Small intestine (tissue), 7 donors: ENCODE data around the gene BLM. TPM values are rescaled to one million over a fixed set of nuclear protein-coding genes. Genes with fewer than 3 reads are reported as not detected.
"Not testable (repeated sequence)": the region's sequence is repeated elsewhere in the genome, so short reads cannot be mapped to it uniquely, and the experiment has no call there.

Experiments used
- DNase-seq, 2 donors: peaks; one replicate each; pipeline versions ENCODE4 v3.0.0 to v3.0.0-alpha.2; 2013
- FAIRE-seq: peaks from 2 replicates; lab custom pipeline; 2012; peaks lifted over from hg19 to GRCh38; lab: Jason Lieb, UNC
- H3K27ac ChIP-seq, 3 donors: one replicate each; pipeline ENCODE4 v1.5.1; 2013; ENCODE audit warnings: low read length in 2 of 3, mild to moderate bottlenecking in 2 of 3, control low read depth in 1 of 3, inconsistent platforms in 1 of 3, low read depth in 1 of 3, moderate library complexity in 1 of 3
- H3K27me3 ChIP-seq, 3 donors: one replicate each; pipeline ENCODE4 v1.6.1; 2013; ENCODE audit warnings: low read length in 3 of 3, inconsistent platforms in 1 of 3; ENCODE audit not compliant: control insufficient read depth in 3 of 3, insufficient read depth in 3 of 3
- H3K36me3 ChIP-seq, 3 donors: one replicate each; pipeline ENCODE4 v1.6.1; 2013; ENCODE audit warnings: low read length in 3 of 3, inconsistent platforms in 1 of 3, low read depth in 1 of 3, mild to moderate bottlenecking in 1 of 3, moderate library complexity in 1 of 3; ENCODE audit not compliant: control insufficient read depth in 3 of 3, insufficient read depth in 2 of 3
- H3K4me1 ChIP-seq, 3 donors: one replicate each; pipeline ENCODE4 v1.6.1; 2013; ENCODE audit warnings: low read length in 2 of 3, inconsistent platforms in 1 of 3, low read depth in 1 of 3, mild to moderate bottlenecking in 1 of 3, moderate library complexity in 1 of 3; ENCODE audit not compliant: control insufficient read depth in 3 of 3, insufficient read depth in 2 of 3
- H3K4me3 ChIP-seq, 3 donors: one replicate each; pipeline ENCODE4 v1.5.1; 2013; ENCODE audit warnings: low read length in 3 of 3, control low read depth in 1 of 3, inconsistent platforms in 1 of 3, low read depth in 1 of 3, mild to moderate bottlenecking in 1 of 3, moderate library complexity in 1 of 3
- H3K9me3 ChIP-seq, 2 donors: one replicate each; pipeline ENCODE4 v1.6.1; 2013; ENCODE audit warnings: low read depth in 1 of 2, low read length in 1 of 2; ENCODE audit not compliant: control insufficient read depth in 2 of 2, insufficient read depth in 1 of 2
- WGBS, 3 donors: extraction: QIAGEN DNeasy Blood & Tissue Kit; methylation state at CpG; one replicate each; pipeline ENCODE4 v1.1.7; 2013; 5-methylcytosine and 5-hydroxymethylcytosine counted together
- polyA plus RNA-seq, 4 donors: library from polyadenylated mRNA; stranded (reverse) in 3 of 4; unstranded in 1 of 4; fragments of 200-250 nt in 3 of 4; fragments of 120-200 nt in 1 of 4; gene quantifications; one replicate each; pipeline versions ENCODE4 v1.2.1 to v1.2.3, GENCODE V29; 2013
- donor health status: healthy with polysubstance abuse.
- donor health status: control.
- donor health status: control.
- donor health status: Bipolar disorder and iron deficiency.
- donor health status: healthy.

Gene BLM
- polyA plus RNA-seq, 4 donors = 1.6 to 4.8 (median 3.3) TPM

DNA sequence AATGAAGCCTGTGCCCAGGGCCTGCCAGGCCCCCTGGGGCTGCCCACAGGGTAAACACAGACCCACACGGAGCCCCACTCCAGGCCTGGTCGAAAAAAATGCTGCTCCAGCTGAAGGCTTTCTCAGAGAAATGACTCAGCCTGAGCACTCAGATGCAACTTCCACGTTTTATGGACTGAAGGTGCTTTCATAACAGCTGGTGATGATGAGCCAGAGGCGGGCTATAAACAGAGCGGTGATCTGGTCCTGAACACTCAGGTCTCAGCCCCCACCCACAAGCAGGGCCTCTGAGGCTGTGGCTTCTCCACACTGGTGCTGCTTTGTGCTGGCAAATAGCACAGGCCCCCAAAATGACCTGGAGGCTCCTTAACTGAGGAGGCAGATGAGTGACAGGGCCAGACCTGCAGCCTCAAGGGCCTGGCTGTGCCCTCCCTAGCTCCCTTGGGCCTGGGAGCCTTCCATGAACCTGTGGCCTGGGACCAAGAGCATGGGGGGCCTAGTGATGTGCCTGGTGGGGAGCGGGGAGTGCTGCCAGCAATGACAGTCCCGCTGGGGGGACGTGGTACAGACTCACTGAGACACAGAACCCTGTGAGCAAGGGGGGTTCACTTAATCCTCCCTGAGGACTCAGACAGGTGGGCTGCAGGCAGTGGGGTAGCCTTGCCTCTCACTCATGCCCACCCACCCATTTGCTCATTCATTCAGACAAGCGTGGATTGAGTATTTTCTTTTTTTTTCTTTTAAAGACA is 128.2 kb downstream of the BLM start:
- Histone ChIP-seq H3K9me3 (no peaks in the 10 kb centered on the region), H3K4me3 (no peak overlapping the region), H3K27ac (peak overlapping the region in 1 of 3 donors; percentile 50), H3K27me3 (no peaks in the 10 kb centered on the region), H3K36me3 (peaks cover 0 to 19% (median 0%) of the 10 kb centered on the region in 3 donors), H3K4me1 (peaks cover 2 to 7% (median 4%) of the 10 kb centered on the region in 3 donors)
- FAIRE-seq (no peak), DNase-seq (peak in 1 of 2 donors; percentile 51)
- 64 to 72% (median 69%) methylated on average over 9 of the region's 9 CpGs for WGBS, 3 donors

DNA sequence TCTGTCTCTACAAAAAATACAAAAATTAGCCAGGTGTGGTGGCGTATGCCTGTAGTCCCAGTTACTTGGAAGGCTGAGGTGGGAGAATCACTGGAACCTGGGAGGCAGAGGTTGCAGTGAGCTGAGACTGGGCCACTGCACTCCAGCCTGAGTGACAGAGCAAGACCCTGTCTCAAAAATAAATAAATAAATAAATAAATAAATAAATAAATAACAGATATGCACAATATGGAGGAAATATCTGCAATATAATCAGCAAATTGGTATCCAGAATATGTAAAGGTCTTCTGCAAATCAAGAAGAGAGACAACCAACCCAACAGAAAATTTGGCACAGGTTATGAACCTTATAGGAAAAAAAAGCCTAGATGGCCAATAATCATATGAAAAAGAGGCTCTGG is 132.3 kb downstream of the BLM start:
- H3K27me3 ChIP-seq, H3K4me3 ChIP-seq, DNase-seq, H3K27ac ChIP-seq, H3K9me3 ChIP-seq, H3K4me1 ChIP-seq, FAIRE-seq: not testable (repeated sequence)
- peaks cover 0 to 20% (median 0%) of the 10 kb centered on the region in 3 donors for H3K36me3 ChIP-seq
- WGBS, 3 donors = 92 to 100% (median 100%) methylated on average over 1 of the region's 1 CpG

DNA sequence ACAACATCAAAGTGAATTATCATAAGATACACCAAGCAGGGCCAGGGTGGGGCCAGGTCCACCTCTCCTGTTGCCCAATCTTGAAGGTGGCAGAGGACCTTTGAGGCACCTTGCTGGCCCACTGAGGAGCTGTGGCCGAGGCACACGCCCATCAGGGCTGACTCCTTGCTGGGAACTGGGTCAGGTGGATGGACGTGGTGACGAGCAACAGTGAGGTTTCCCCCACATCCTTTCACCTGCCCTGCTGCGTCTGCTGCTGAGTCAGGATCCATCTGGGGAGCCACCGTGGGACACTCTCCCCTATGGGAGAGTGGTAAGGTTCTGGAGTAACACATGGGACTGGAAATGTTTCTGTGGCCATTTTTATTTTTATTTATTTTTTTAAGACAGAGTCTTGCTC is 134.0 kb downstream of the BLM start:
- Histone ChIP-seq H3K27me3 (no peaks in the 10 kb centered on the region), H3K27ac (no peak overlapping the region), H3K4me1 (no peaks in the 10 kb centered on the region), H3K4me3 (no peak overlapping the region), H3K36me3 (peaks cover 0 to 11% (median 0%) of the 10 kb centered on the region in 3 donors), H3K9me3 (no peaks in the 10 kb centered on the region)
- no peak for DNase-seq
- 69 to 83% (median 76%) methylated on average over 6 of the region's 6 CpGs for WGBS, 3 donors
- no peak for FAIRE-seq

GRCh38 chr15:90851940-90852339 is 134.8 kb downstream of the BLM start:
- DNase-seq (no peak), FAIRE-seq (no peak)
- H3K4me3 ChIP-seq = no peak overlapping the region
- no peaks in the 10 kb centered on the region for H3K9me3 ChIP-seq
- peaks cover 0 to 8% (median 0%) of the 10 kb centered on the region in 3 donors for H3K36me3 ChIP-seq
- no peaks in the 10 kb centered on the region for H3K27me3 ChIP-seq
- H3K4me1 ChIP-seq = peaks cover 0 to 5% (median 0%) of the 10 kb centered on the region in 3 donors
- WGBS, 3 donors = 80 to 83% (median 83%) methylated on average over 5 of the region's 5 CpGs
- peak overlapping the region in 1 of 3 donors; percentile 53 for H3K27ac ChIP-seq

DNA sequence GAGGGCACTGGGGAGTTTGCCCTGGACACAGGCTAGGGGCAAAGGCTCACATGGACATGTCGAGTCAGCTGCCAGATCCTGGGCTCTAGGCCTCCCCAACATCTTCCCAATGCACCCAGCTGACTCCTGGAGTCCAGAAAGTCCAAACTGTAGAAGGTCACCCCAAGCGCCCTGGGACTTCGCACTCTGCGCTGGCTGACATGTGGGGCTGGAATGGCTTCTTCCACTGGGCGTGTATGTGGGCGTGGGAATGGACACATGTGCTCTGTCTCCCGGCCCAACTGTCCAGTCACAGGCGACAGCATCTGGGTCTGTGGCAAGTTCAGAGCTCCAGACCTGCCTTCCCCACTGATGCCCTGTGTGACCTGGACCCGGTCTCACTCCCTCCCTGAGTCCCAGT is 138.0 kb downstream of the BLM start:
- no peak for FAIRE-seq
- DNase-seq = peak in 1 of 2 donors; percentile 65
- H3K27me3 ChIP-seq = no peaks in the 10 kb centered on the region
- peaks cover 0 to 5% (median 0%) of the 10 kb centered on the region in 3 donors for H3K4me1 ChIP-seq
- H3K27ac ChIP-seq = no peak overlapping the region
- no peak overlapping the region for H3K4me3 ChIP-seq
- H3K9me3 ChIP-seq = no peaks in the 10 kb centered on the region
- WGBS, 3 donors = 53 to 81% (median 68%) methylated on average over 9 of the region's 9 CpGs
- H3K36me3 ChIP-seq = peaks cover 0 to 5% (median 0%) of the 10 kb centered on the region in 3 donors

- H3K36me3 ChIP-seq = peaks cover 0 to 3% (median 0%) of the 10 kb centered on the region in 3 donors
- DNase-seq (no peak), FAIRE-seq (no peak)
- H3K9me3 ChIP-seq = no peaks in the 10 kb centered on the region
- peaks cover 0 to 5% (median 0%) of the 10 kb centered on the region in 3 donors for H3K4me1 ChIP-seq
- H3K4me3 ChIP-seq = no peak overlapping the region
- WGBS, 3 donors = 65 to 85% (median 80%) methylated on average over 8 of the region's 8 CpGs
- H3K27me3 ChIP-seq = no peaks in the 10 kb centered on the region
- H3K27ac ChIP-seq = peak overlapping the region in 2 of 3 donors; percentile 17 to 57
Measured at GRCh38 chr15:90857337-90857736, 140.2 kb downstream of the BLM start.

DNA sequence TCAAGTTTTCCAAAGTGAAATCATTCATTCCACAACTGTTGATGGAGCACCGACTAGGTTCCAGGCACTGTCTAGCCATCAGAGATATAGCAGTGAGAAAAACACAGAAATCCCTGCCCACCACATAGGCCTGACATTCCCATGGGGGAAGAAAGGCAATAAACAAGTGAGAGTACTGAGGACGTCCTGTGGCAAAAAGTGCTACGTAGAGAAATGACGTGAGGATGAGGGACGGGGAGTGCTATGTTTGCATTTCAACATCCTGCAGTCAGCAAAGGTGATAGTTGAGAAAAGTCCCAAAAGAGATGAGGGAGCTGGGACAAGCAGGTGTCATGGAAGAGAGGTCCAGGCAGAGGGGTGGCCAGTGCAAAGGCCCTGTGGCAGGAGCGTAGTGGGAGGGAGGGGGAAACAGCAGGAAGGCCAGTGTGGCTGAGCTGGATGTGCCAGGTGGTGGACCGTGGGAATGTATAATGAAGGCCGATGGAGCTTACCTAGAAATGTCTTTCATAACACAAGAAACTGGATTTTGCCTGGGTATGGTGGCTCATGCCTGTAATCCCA is 140.8 kb downstream of the BLM start:
- H3K4me3 ChIP-seq = no peak overlapping the region
- WGBS, 3 donors = 84 to 89% (median 88%) methylated on average over 8 of the region's 8 CpGs
- no peaks in the 10 kb centered on the region for H3K27me3 ChIP-seq
- DNase-seq (no peak), FAIRE-seq (no peak)
- no peaks in the 10 kb centered on the region for H3K9me3 ChIP-seq
- H3K27ac ChIP-seq = peak overlapping the region in 1 of 3 donors; percentile 57
- peaks cover 0 to 5% (median 0%) of the 10 kb centered on the region in 3 donors for H3K4me1 ChIP-seq
- H3K36me3 ChIP-seq = no peaks in the 10 kb centered on the region

- no peaks in the 10 kb centered on the region for H3K9me3 ChIP-seq
- no peak overlapping the region for H3K27ac ChIP-seq
- H3K27me3 ChIP-seq = no peaks in the 10 kb centered on the region
- no peak for FAIRE-seq
- WGBS, 3 donors = 50 to 59% (median 51%) methylated on average over 10 of the region's 10 CpGs
- DNase-seq = no peak
- H3K4me1 ChIP-seq = peaks cover 0 to 5% (median 0%) of the 10 kb centered on the region in 3 donors
- no peaks in the 10 kb centered on the region for H3K36me3 ChIP-seq
- no peak overlapping the region for H3K4me3 ChIP-seq
Measured at GRCh38 chr15:90859234-90860131, 142.3 kb downstream of the BLM start.
